NK-92 (cell line): ENCODE data around the gene LCE2D.
"Not testable (repeated sequence)": the region's sequence is repeated elsewhere in the genome, so short reads cannot be mapped to it uniquely, and the experiment has no call there.

Experiments
- DNase-seq: peaks from one replicate; lab custom pipeline; 2025; ENCODE audit not compliant: unreplicated experiment; lab: John Stamatoyannopoulos, UW

Gene LCE2D, protein sequence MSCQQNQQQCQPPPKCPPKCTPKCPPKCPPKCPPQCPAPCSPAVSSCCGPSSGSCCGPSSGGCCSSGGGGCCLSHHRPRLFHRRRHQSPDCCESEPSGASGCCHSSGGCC

DNA sequence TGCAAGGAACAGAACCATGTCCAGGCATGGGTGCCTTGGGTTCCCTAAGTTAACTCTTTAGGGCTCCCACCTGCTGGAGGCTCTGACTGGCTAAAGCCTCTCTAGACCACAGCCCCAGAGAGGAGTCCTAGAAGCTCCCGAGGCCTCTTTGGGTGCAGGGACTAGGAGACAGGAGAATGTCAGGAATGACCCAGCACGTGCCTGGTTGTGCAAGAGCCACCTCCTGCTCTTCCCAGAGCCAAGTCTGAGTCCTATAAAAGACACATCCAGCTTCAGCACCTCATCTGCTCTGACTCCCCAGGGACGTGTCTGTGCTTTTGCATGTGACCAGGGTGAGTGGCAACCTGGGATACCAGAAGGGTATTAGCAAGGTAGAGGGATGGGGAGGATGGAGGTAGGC lies at the start of gene LCE2D:
Gene LCE2D (plus strand): TSS at position 283 of the 400 bp plus-strand sequence. CDS start 726 bp downstream, outside the sequence.
- DNase-seq = no peak

DNA sequence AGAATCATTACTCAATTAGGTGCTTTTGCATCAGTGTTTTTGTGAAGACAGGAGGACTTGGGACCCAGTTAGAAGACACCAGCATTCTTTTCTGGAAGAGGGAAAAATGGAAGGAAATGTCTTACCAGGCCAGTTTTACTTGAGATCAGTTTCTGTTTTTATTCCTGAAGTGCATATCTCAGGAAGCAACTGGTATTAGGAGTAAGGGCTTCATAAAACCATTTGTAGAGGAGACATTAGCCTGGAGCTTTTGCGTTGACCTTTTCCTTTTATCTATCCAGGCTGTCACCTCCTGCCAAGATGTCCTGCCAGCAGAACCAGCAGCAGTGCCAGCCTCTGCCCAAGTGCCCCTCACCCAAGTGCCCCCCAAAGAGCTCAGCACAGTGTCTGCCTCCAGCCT lies 49.7 kb upstream of the LCE2D start, which contains the start of gene LCE3B:
Gene LCE3B (plus strand): TSS at position 301 of the 400 bp plus-strand sequence. CDS start 0 bp downstream, at position 301.
- no peak for DNase-seq

DNA sequence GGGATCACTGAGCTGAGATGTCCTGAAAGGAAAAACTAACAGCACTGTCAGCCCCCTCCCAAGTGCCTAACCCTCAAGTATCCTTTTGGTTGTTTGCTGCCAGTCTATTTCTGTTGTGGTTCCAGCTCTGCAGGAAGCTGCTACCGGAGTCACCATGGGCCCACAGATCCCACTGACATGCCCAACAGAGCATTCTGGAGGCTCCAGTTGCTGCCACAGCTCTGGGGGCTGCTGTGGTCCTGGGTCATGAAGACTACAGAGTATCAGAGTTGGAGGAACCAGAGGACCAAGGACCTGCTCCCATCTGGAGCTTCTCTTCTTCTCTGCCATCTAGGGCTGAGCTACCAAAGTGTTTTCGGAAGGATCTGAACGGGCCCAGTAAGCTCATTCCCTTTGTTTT lies 41.2 kb upstream of the LCE2D start:
- DNase-seq = no peak

DNA sequence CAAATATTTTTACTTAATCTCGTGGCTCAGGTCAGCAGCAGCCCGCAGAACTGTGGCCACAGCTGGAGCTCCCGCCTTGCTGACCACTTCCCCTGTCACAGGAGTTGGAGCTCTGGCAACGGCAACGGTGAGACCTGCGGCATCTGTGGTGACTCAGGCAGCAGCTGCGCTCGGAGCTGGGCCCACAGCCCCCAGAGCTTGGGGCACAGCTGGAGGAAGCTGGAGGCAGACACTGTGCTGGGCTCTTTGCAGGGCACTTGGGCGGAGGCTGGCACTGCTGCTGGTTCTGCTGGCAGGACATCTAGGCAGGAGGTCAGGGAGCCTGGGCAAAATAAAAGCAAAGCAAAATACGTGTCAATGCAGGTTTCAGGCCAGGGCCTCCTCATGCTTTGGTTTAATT lies 40.4 kb upstream of the LCE2D start, which contains the start of gene LCE3A:
Gene LCE3A (minus strand): TSS at position 301 of the 400 bp plus-strand sequence. CDS start 0 bp downstream, at position 301.
- DNase-seq = no peak

DNA sequence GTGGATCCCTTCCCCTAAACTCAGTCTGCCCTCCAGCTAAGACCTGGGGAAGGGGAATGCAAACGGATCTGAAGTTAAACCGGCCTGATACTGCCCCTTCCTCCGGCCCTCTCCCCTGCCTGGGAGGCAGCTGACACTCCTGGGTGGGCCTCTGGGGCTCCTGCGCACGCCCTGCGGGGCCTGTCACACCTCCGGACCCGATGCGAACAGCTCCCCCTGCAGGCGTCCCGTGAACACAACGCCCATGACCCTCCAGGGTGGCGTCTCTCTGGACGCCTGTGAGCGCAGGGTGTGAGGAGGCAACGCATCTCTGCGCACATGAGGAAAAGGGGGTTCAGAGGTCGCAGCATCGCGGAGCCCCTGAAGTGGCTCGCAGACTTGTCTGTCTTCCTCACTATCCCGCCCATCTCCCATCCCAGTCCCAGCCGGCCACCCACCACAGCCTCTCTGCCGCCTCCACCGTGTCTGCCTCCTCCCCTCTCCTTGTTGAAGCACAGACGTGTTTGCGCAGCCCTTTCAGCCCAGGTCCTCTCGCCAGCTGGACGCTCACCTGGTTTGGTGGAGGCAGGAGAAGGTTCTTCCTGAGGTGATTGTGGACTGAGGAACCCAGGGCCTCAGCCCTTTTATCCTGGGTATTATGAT lies 39.9 kb upstream of the LCE2D start:
- DNase-seq = no peak

DNA sequence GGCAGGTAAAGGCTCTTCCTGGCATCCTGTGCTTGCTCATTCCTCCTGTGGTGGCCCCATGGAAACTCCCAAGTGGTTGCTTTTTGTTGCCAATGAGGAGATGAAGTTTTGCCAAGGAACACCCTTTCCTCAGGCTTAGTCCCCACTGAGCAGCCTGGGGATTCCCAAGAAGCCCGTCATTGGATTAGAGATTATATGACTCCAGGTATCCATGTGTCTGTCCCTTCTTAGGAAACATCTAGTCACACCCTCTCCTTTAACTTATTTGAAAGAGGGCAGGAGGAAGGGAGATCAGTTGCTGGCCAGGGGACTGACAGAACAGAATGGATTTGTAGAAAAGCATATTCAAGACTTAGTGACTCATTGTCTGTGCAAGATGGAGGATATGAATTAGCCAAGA lies 36.4 kb upstream of the LCE2D start:
- DNase-seq = no peak

DNA sequence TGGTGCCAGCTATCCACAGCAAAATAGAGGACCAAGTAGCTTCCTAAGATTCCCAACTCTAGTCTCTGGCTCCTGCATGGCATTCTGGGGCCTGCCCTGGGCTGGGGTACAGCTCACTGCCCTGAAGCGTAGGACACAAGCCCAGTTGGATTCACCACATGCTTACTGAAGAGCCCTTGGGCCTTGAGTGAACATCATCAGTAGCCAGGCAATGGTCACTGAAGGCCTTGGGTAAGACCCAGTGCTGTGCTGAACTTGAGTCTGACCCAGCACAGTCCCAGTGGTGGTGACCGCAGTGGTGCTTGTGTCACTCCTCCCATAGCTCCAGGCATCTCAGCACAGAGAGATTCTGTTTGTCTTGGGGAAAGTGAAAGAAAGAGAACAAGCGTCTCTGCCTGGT lies 32.6 kb upstream of the LCE2D start:
- DNase-seq = no peak

DNA sequence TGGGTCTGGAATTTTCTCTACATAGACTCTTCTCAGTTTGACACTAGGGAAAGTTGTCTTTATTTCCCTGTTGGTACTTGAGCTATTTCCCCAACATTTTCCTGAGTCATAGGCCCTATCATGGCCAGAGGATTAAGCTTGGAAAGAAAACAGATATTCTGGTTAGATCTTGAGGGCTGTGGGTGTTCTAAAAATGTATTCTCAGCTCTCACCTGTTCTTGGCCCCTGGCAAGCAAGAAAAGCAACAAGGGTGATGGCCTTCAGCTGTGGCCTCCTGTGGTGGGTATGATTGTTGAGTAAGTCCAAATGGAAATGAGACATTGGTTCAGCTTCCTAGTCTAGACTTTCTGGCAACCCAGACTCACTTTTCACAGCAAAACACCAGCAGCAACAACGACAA lies 22.8 kb upstream of the LCE2D start:
- no peak for DNase-seq

DNA sequence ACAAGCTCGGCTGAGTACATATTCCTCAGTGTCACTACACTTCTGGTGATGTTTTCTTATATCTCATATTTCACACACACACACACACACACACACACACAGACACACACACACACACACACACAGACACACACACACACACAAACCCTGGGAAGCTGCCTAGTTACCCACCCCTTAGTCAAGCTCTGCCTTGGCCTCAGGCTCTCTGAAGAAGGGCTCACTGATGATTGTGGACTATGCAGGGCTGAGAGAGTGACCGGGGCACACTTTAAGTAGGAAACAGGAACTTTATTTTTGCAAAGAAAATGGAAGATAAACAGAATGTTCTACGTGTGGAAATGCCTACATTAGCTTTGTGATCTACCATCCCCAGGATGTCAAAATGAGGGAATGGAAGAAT lies 19.2 kb upstream of the LCE2D start:
- DNase-seq = no peak

DNA sequence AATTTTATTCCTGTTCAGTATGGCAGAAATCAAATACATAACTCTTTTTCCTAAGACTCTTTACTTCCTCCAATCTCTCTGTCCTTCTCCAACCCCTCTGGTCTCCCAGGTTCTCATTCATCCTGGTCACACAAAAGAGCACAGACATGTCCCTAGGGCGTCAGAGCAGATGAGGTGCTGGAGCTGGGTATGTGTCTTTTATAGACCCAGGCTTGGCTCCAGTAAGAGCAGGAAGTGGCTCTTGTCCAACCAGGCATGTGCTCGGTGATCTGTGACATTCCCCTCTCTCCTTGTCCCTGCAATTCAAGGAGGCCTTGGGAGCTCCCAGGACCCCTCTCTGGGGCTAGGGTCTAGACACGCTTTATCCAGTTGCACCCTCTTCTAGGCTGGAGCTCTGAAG lies 18.0 kb upstream of the LCE2D start:
- DNase-seq = no peak

DNA sequence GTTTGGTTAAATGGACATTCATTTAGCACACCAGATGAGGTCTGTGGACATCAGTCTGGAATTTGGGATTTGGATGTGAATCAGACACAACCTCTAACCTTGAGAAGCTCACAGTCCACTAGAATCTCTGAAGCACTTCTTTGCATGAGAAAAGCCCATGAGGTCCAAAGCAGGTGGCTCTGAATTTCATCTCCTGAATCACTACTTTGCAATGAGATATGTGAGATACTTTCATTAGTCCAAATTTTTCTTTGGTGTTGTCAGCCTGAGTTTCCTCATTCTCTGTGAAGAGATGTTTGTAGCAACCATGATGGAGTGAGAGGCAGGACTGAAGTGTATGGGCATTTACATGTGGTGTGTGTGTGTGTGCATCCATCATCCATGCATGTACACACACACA lies 16.5 kb upstream of the LCE2D start:
- no peak for DNase-seq

DNA sequence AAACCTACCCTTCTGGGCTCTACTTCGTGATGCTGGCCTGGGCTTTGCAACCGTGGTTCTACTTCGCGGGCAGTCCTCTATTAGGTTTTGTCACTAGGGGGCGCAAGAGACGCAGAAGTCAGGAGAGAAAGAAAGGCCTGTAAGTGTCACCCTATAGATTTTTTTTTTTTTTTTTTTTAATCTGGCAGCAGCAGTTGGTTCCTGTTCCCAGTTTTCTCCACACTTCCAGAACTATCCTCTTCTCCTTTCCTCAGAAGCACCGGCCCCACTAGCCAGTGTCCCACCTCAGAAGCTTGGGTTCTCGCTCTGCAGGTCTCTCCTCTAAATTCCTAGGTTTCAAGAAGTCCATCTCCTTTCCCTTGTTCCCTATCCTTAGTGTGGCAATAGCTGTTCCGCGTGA lies 9.1 kb upstream of the LCE2D start:
- DNase-seq = no peak

DNA sequence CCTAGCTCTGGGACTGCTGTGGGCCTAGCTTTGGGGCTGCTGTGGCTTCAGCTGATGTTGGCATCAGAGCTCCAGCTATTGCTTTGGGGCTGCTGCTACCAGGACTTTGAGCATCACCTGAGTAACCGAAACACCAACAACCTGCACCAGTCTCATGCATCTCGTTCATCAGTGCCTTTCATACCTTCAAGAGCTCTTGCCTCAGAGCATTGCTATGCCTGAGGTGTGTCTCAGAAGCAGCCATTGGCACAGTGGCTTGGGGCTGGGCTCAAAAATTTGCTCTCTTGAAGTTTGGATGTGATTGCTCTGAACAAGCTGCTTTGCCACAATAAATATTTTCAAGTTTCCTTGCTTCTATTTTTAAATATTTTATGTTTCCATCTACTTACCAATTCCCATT lies 6.7 kb upstream of the LCE2D start:
- DNase-seq = no peak

DNA sequence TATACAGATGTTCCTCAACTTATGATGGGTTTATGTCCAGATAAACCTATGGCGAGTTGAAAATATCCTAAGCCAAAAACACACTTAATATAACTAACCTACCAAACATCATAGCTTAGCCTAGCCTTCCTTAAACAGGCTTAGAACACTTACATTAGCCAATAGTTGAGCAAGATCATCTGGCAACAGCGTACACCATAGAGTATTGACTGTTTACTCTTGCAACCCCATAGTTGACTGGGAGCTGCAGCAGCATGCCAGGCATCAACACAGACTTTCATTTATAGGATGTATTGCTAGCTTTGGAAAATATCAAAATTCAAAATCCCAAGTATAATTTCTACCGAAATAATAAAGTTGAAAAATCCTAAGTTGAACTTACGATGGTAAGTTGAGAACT lies 5.5 kb upstream of the LCE2D start:
- DNase-seq = no peak

DNA sequence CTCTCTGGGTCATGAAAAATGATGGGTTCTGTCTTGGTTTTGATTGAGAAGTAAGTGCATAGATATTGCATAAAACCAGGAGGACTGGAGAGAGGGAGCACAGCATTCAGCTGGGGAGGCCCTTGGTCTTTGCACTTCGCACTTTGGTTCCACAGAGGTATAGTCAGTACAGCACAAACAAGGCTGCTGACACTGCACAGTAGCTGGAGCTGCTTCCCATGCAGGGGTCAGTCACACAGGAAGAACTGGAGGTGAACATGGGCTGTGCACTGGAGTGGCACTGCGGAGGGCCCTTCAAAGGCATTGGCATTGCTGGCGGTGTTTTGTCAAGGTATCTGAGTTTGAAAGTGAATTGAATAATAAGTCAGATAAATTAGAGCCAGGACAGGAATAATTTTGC lies 4.5 kb upstream of the LCE2D start:
- DNase-seq = no peak

DNA sequence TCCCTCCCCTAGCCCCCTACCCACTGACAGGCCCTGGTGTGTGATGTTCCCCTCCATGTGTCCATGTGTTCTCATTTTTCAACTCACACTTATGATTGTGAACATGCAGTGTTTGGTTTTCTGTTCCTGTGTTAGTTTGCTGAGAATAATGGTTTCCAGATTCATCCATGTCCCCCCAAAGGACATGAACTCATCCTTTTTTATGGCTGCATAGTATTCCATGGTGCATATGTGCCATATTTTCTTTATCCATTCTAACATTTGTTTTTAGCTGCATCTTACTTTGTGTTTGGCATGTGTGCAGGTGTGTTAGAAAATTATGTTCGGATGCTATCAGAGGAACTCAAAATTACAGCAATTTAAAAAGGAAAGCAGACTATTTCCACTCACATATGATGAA lies 3.0 kb downstream of the LCE2D start:
- not testable (repeated sequence) for DNase-seq

DNA sequence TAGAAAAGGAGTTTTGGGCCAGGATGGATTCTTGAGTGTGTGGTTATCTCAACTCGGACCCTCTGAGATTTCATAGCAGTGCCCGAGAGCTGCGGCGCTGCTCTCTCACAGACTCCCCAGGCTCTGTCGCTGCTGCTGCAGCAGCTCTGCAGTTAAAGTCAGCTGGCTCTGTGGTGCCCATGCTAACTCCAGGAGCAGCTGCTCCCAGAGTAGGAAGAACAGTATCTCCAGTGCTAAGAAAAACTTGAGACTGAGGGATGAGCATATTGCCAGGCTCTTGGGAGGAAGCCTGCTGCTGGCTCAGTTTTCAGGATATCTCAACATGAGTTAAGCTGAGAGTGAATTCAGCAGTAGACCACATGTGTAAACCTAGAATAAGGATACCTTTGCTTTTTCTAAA lies 4.5 kb downstream of the LCE2D start:
- no peak for DNase-seq

DNA sequence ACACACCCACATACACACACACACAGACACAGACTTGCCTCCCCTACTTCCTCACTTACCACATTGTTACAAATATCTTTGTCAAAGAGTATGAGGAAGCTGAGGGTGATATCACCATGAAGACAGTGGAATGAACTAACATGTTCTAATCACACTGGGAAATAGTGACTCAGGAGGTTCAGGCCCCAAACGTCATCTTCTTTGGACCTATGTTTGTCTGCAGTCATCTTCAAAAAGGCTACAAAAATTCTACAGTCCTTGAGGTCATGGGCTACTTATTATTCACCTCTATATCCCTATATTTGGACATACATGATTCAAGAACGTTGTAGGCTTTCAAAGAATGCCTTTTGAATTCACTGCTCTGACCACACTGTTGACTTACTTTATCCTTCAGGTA lies 9.8 kb downstream of the LCE2D start:
- no peak for DNase-seq

DNA sequence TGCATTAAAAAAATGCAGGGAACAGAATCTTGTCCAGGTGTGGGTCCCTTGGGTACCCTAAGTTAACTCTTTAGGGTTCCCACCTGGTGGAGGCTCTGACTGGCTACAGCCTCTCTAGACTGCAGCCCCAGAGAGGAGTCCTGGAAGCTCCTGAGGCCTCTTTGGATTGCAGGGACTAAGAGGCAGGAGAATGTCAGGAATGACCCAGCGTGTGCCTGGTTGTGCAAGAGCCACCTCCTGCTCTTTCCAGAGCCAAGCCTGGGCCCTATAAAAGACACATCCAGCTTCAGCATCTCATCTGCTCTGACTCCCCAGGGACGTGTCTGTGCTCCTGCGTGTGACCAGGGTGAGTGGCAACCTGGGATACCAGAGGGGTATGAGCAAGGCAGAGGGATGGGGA lies 11.8 kb downstream of the LCE2D start, which contains the start of gene LCE2C:
Gene LCE2C (plus strand): TSS at position 297 of the 400 bp plus-strand sequence. CDS start 737 bp downstream, outside the sequence.
- DNase-seq = not testable (repeated sequence)

DNA sequence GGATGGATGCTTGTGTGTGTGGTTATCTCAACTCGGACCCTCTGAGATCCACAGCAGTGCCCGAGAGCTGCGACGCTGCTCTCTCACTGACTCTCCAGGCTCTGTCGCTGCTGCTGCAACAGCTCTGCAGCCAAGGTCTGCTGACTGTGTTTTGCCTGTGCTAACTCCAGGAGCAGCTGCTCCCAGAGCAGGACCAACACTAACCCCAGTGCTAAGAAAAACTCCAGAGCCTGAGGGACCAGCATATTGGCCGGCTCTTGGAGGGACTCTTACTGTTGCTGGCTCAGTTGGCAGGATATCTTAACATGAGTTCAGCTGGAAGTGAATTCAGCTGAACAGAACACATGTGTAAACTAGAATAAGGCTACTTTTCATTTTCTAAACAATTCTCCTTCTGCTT lies 16.3 kb downstream of the LCE2D start:
- DNase-seq = no peak

DNA sequence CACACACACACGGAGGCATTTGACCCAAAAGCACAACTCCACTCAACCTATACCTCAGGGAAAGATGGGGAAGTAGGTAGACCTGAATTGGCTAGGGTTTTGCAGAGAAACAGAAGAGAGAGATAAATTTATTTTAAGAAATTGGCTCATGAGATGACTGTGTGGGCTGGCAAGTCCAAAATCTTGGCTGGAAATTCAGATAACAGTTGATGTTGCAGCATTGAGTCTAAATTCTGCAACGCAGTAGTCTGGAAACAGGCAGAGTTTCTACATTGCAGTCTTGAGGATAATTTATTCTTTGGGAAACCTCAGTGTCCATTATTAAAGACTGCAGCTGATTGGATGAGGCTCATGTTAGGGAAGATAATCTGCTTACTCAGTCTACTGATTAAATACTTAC lies 18.4 kb downstream of the LCE2D start:
- DNase-seq = no peak

DNA sequence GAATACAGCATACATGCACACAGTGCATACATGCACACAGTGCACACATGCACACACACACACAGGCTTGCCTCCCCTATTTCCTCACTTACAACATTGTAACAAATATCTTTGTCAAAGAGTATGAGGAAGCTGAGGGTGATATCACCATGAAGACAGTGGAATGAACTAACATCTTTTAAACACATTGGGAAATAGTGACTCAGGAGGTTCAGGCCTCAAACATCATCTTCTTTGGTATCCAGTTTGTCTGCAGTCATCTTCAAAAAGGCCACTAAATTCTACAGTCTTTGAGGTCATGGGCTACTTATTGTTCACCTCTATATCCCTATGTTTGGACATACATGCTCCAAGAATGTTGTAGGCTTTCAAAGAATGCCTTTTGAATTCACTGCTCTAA lies 20.7 kb downstream of the LCE2D start:
- no peak for DNase-seq

DNA sequence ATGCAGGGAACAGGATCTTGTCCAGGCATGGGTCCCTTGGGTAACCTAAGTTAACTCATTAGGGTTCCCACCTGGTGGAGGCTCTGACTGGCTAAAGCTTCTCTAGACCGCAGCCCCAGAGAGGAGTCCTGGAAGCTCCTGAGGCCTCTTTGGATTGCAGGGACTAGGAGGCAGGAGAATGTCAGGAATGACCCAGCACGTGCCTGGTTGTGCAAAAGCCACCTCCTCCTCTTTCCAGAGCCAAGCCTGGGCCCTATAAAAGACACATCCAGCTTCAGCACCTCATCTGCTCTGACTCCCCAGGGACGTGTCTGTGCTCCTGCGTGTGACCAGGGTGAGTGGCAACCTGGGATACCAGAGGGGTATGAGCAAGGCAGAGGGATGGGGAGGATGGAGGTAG lies 22.6 kb downstream of the LCE2D start, which contains the start of gene LCE2B:
Gene LCE2B (plus strand): TSS at position 301 of the 400 bp plus-strand sequence. CDS start 721 bp downstream, outside the sequence.
- DNase-seq = not testable (repeated sequence)
